Measurements from ENCODE around the gene CDK5RAP2.

The CDK5RAP2 gene

DNA sequence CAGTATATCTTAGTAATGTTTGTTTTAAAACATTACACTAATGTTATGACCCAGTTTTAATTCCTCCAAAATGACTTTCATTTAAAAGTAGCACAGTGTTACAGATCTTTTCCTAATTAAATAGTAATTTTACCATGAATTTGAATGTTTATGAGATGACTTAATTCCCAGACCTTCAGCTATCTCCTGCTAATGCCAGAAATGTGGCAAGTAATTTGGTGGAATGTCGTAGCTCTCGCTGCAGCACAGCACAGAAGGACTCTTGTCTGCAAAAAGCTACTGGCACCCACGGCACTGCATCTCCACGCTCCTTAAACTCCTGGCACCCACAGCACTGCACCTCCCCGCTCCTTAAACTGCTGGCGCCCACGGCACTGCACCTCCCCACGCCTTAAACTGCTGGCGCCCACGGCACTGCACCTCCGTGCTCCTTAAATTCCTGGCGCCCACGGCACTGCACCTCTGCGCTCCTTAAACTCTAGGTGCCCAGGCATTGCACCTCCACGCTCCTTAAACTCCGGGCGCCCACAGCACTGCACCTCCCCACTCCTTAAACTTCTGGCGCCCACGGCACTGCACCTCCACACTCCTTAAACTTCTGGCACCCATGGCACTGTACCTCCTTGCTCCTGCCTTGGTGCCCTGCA, 163.1 kb downstream of the CDK5RAP2 start:
- Histone ChIP-seq H3K27ac (ENCODE audit: low read depth in 2 of 2, low read length in 2 of 2) (no peak overlapping the region), H3K9ac (ENCODE audit: low read depth in 1 of 2, low read length in 2 of 2) (no peak overlapping the region), H3K27me3 (ENCODE audit: control insufficient read depth in 2 of 2, insufficient read depth in 2 of 2, low read length in 2 of 2) (no peaks in the 10 kb centered on the region), H3K4me1 (ENCODE audit: control insufficient read depth in 2 of 2, insufficient read depth in 2 of 2, low read length in 2 of 2) (no peaks in the 10 kb centered on the region), H3K36me3 (ENCODE audit: control insufficient read depth in 2 of 2, insufficient read depth in 2 of 2, low read length in 2 of 2) (peaks cover 19 to 35% of the 10 kb centered on the region in 2 donors), H3K4me3 (ENCODE audit: low read length in 2 of 2) (no peak overlapping the region), H3K9me3 (ENCODE audit: control insufficient read depth in 2 of 2, low read length in 2 of 2) (no peaks in the 10 kb centered on the region)

DNA sequence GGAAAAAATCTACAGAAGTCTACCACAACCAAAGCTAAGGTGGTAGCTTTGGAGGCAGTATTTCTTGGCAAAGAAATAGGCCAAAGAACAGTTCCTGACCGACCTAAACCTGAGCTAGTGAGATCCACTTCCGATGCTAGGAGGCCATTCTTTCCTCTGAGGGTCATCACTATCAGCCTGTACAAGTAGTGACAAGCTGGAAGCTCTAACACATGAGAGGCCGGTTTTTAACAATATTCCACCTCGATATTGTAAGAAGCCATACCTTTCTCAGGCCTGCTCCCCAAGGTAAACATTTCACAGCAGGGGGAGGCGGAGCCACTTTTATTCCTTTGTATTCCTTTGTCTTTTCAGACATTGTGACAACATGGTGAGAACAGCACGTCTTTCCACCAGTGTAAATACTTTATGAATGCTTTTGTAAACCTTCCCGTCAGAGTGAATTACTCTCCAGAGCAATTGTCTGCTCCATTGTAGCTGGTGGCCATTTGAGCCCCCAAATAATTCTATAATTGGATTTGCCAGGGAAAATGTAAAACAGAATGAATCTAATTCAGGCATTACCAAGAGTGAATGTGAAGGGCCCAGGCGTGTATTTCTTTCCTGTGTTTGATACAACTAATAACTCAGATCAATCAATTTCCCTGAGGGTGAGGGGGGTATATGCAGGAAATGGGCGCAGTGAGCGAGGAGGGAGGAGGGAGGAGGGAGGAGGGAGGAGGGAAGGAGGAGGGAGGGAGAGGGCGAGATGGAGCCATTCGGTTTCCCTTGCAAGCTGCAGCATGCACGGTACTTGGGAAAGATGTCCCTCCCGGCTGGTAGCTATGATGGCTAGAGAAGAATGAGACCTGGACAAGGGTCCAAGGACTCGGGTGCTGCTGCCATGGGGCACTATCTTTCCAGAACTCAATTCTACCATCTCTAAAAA, 166.6 kb downstream of the CDK5RAP2 start:
- Histone ChIP-seq H3K27ac (ENCODE audit: low read depth in 2 of 2, low read length in 2 of 2) (no peak overlapping the region), H3K9me3 (ENCODE audit: control insufficient read depth in 2 of 2, low read length in 2 of 2) (no peaks in the 10 kb centered on the region), H3K9ac (ENCODE audit: low read depth in 1 of 2, low read length in 2 of 2) (no peak overlapping the region), H3K27me3 (ENCODE audit: control insufficient read depth in 2 of 2, insufficient read depth in 2 of 2, low read length in 2 of 2) (no peaks in the 10 kb centered on the region), H3K4me3 (ENCODE audit: low read length in 2 of 2) (no peak overlapping the region), H3K36me3 (ENCODE audit: control insufficient read depth in 2 of 2, insufficient read depth in 2 of 2, low read length in 2 of 2) (peaks cover 31 to 33% of the 10 kb centered on the region in 2 donors), H3K4me1 (ENCODE audit: control insufficient read depth in 2 of 2, insufficient read depth in 2 of 2, low read length in 2 of 2) (no peaks in the 10 kb centered on the region)

DNA sequence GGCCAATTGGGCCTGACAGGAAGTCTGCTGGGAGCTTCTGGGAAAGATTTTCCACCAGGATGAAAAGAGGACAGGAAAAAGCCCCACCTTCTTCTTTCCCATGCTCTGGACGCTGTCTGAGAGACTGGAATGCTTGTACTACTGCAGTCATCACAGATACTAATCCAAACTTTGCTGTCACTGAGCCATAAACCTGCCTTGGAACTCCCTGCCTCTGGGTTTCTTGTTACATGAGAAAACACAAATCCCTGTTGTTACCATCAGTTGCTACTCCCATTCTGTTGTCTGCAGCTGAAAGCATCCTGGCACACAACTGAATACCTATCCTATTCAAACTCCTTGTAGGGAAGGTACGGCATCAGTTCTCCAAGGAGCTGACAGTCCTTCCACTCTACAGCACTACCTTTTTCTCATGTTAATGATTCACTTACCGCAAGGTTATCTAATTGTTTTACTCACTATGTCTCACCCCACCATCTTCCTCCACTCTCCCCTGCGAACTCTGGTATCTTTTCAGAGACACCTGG, 167.5 kb downstream of the CDK5RAP2 start:
- no peaks in the 10 kb centered on the region for H3K9me3 ChIP-seq (ENCODE audit: control insufficient read depth in 2 of 2, low read length in 2 of 2)
- no peak overlapping the region for H3K9ac ChIP-seq (ENCODE audit: low read depth in 1 of 2, low read length in 2 of 2)
- no peaks in the 10 kb centered on the region for H3K4me1 ChIP-seq (ENCODE audit: control insufficient read depth in 2 of 2, insufficient read depth in 2 of 2, low read length in 2 of 2)
- no peak overlapping the region for H3K4me3 ChIP-seq (ENCODE audit: low read length in 2 of 2)
- peaks cover 39 to 40% of the 10 kb centered on the region in 2 donors for H3K36me3 ChIP-seq (ENCODE audit: control insufficient read depth in 2 of 2, insufficient read depth in 2 of 2, low read length in 2 of 2)
- H3K27me3 ChIP-seq (ENCODE audit: control insufficient read depth in 2 of 2, insufficient read depth in 2 of 2, low read length in 2 of 2), result no peaks in the 10 kb centered on the region
- no peak overlapping the region for H3K27ac ChIP-seq (ENCODE audit: low read depth in 2 of 2, low read length in 2 of 2)

GRCh38 chr9:120411862-120412424, 168.0 kb downstream of the CDK5RAP2 start:
- Histone ChIP-seq H3K27me3 (ENCODE audit: control insufficient read depth in 2 of 2, insufficient read depth in 2 of 2, low read length in 2 of 2) (no peaks in the 10 kb centered on the region), H3K4me1 (ENCODE audit: control insufficient read depth in 2 of 2, insufficient read depth in 2 of 2, low read length in 2 of 2) (no peaks in the 10 kb centered on the region), H3K27ac (ENCODE audit: low read depth in 2 of 2, low read length in 2 of 2) (no peak overlapping the region), H3K9me3 (ENCODE audit: control insufficient read depth in 2 of 2, low read length in 2 of 2) (no peaks in the 10 kb centered on the region), H3K4me3 (ENCODE audit: low read length in 2 of 2) (no peak overlapping the region), H3K9ac (ENCODE audit: low read depth in 1 of 2, low read length in 2 of 2) (no peak overlapping the region), H3K36me3 (ENCODE audit: control insufficient read depth in 2 of 2, insufficient read depth in 2 of 2, low read length in 2 of 2) (peaks cover 39 to 44% of the 10 kb centered on the region in 2 donors)

GRCh38 chr9:120410925-120411501, 169.0 kb downstream of the CDK5RAP2 start:
- no peaks in the 10 kb centered on the region for H3K27me3 ChIP-seq (ENCODE audit: control insufficient read depth in 2 of 2, insufficient read depth in 2 of 2, low read length in 2 of 2)
- H3K4me1 ChIP-seq (ENCODE audit: control insufficient read depth in 2 of 2, insufficient read depth in 2 of 2, low read length in 2 of 2), result no peaks in the 10 kb centered on the region
- no peak overlapping the region for H3K4me3 ChIP-seq (ENCODE audit: low read length in 2 of 2)
- H3K36me3 ChIP-seq (ENCODE audit: control insufficient read depth in 2 of 2, insufficient read depth in 2 of 2, low read length in 2 of 2), result peaks cover 47 to 49% of the 10 kb centered on the region in 2 donors
- H3K9ac ChIP-seq (ENCODE audit: low read depth in 1 of 2, low read length in 2 of 2), result no peak overlapping the region
- no peaks in the 10 kb centered on the region for H3K9me3 ChIP-seq (ENCODE audit: control insufficient read depth in 2 of 2, low read length in 2 of 2)
- H3K27ac ChIP-seq (ENCODE audit: low read depth in 2 of 2, low read length in 2 of 2), result no peak overlapping the region

DNA sequence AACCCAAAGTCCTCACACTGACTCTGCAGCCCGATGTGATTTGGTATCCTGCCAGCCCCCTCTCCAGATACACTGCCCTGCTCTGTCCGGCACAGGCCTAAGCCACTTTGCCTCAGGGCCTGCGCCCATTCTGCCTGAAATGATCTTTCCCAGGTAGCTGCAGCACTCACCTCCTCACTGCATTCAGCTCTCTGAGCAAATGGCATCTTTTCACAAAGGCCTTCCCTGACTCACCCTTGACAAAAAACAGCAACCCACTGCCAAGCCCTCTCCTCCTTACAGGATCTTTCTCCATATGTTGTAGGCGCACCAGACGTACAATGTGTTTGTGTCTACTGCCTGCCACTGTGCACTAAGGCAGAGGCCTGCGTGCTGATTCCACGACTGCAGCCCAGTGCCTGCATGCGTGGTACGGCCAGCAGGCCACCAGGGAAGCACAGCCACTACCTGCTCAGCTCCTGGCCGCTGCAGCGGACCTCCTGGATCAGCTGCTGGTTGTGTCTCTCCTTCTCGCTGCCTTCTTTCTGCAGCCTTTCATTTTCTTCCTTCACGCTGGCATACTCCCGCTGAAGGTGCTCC, 171.2 kb downstream of the CDK5RAP2 start:
- Histone ChIP-seq H3K9ac (ENCODE audit: low read depth in 1 of 2, low read length in 2 of 2) (no peak overlapping the region), H3K27me3 (ENCODE audit: control insufficient read depth in 2 of 2, insufficient read depth in 2 of 2, low read length in 2 of 2) (no peaks in the 10 kb centered on the region), H3K4me3 (ENCODE audit: low read length in 2 of 2) (no peak overlapping the region), H3K27ac (ENCODE audit: low read depth in 2 of 2, low read length in 2 of 2) (no peak overlapping the region), H3K9me3 (ENCODE audit: control insufficient read depth in 2 of 2, low read length in 2 of 2) (no peaks in the 10 kb centered on the region), H3K36me3 (ENCODE audit: control insufficient read depth in 2 of 2, insufficient read depth in 2 of 2, low read length in 2 of 2) (peaks cover 47 to 53% of the 10 kb centered on the region in 2 donors), H3K4me1 (ENCODE audit: control insufficient read depth in 2 of 2, insufficient read depth in 2 of 2, low read length in 2 of 2) (no peaks in the 10 kb centered on the region)

- Histone ChIP-seq H3K4me3 (ENCODE audit: low read length in 2 of 2) (no peak overlapping the region), H3K27ac (ENCODE audit: low read depth in 2 of 2, low read length in 2 of 2) (no peak overlapping the region), H3K9ac (ENCODE audit: low read depth in 1 of 2, low read length in 2 of 2) (no peak overlapping the region), H3K4me1 (ENCODE audit: control insufficient read depth in 2 of 2, insufficient read depth in 2 of 2, low read length in 2 of 2) (no peaks in the 10 kb centered on the region), H3K27me3 (ENCODE audit: control insufficient read depth in 2 of 2, insufficient read depth in 2 of 2, low read length in 2 of 2) (no peaks in the 10 kb centered on the region), H3K9me3 (ENCODE audit: control insufficient read depth in 2 of 2, low read length in 2 of 2) (no peaks in the 10 kb centered on the region), H3K36me3 (ENCODE audit: control insufficient read depth in 2 of 2, insufficient read depth in 2 of 2, low read length in 2 of 2) (peaks cover 58 to 69% of the 10 kb centered on the region in 2 donors)
These were observed 174.1 kb downstream of the CDK5RAP2 start for GRCh38 chr9:120405860-120406259.

DNA sequence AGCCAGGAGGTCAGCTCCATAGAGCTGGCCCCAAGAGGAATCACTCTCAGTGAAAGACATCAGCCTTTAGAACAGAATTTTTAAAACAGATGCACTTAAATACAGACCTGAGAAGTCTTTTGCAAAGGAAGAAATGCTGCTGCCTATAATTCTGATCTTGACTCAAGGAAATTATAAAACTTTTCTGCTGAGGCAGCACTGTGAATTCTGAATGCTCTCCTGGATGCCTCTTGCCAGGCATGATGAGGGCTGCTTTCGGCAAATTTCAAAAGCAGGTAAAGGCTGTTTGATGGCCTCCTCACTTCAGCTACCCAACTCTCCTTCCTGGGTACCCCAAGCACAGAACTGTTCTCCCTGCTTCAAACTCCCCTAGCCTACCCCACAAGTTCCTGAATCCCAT, 174.8 kb downstream of the CDK5RAP2 start:
- H3K27ac ChIP-seq (ENCODE audit: low read depth in 2 of 2, low read length in 2 of 2), result no peak overlapping the region
- H3K27me3 ChIP-seq (ENCODE audit: control insufficient read depth in 2 of 2, insufficient read depth in 2 of 2, low read length in 2 of 2), result no peaks in the 10 kb centered on the region
- H3K4me3 ChIP-seq (ENCODE audit: low read length in 2 of 2), result no peak overlapping the region
- no peaks in the 10 kb centered on the region for H3K9me3 ChIP-seq (ENCODE audit: control insufficient read depth in 2 of 2, low read length in 2 of 2)
- no peaks in the 10 kb centered on the region for H3K4me1 ChIP-seq (ENCODE audit: control insufficient read depth in 2 of 2, insufficient read depth in 2 of 2, low read length in 2 of 2)
- no peak overlapping the region for H3K9ac ChIP-seq (ENCODE audit: low read depth in 1 of 2, low read length in 2 of 2)
- peaks cover 59 to 69% of the 10 kb centered on the region in 2 donors for H3K36me3 ChIP-seq (ENCODE audit: control insufficient read depth in 2 of 2, insufficient read depth in 2 of 2, low read length in 2 of 2)

DNA sequence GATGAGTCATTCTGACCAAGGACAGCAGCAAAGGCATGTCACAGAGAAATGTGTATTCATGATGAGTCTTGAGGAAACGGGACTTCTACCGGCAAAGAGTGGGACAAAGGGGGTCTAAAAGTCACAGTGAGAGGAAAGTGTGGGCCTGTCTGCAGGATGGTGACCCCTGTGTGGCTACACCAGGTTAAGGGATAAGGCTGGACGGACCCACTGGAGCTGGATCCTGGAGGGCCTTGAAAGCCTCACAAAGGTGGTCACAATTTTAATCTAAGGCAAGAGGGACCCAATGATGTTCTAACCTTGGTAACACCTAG, 176.5 kb downstream of the CDK5RAP2 start:
- no peak overlapping the region for H3K27ac ChIP-seq (ENCODE audit: low read depth in 2 of 2, low read length in 2 of 2)
- no peaks in the 10 kb centered on the region for H3K27me3 ChIP-seq (ENCODE audit: control insufficient read depth in 2 of 2, insufficient read depth in 2 of 2, low read length in 2 of 2)
- no peak overlapping the region for H3K4me3 ChIP-seq (ENCODE audit: low read length in 2 of 2)
- H3K9me3 ChIP-seq (ENCODE audit: control insufficient read depth in 2 of 2, low read length in 2 of 2), result no peaks in the 10 kb centered on the region
- no peak overlapping the region for H3K9ac ChIP-seq (ENCODE audit: low read depth in 1 of 2, low read length in 2 of 2)
- peaks cover 54 to 71% of the 10 kb centered on the region in 2 donors for H3K36me3 ChIP-seq (ENCODE audit: control insufficient read depth in 2 of 2, insufficient read depth in 2 of 2, low read length in 2 of 2)
- no peaks in the 10 kb centered on the region for H3K4me1 ChIP-seq (ENCODE audit: control insufficient read depth in 2 of 2, insufficient read depth in 2 of 2, low read length in 2 of 2)

Data from mucosa of rectum (tissue), 2 donors.